ENCODE data around the gene PPP1R13L.
"Not testable (repeated sequence)": the region's sequence is repeated elsewhere in the genome, so short reads cannot be mapped to it uniquely, and the experiment has no call there.

Gene PPP1R13L

GRCh38 chr19:45409557-45409920 lies 4.7 kb upstream of the PPP1R13L start:
- no peak for DNase-seq (ENCODE audit: insufficient read length, low spot score)
- no peak for FAIRE-seq

GRCh38 chr19:45408830-45409556 lies 4.1 kb upstream of the PPP1R13L start:
- DNase-seq (ENCODE audit: insufficient read length, low spot score) (no peak), FAIRE-seq (no peak)
- TF ChIP-seq CTCF (IDR thresholded peaks at IDR 0.05; ENCODE audit: insufficient read depth, missing control alignments): no peak

More at GRCh38 chr19:45409557-45409920, 4.7 kb upstream of the PPP1R13L start:
- no peak for TF ChIP-seq CTCF (IDR thresholded peaks at IDR 0.05; ENCODE audit: insufficient read depth, missing control alignments)

- FAIRE-seq (no peak), DNase-seq (ENCODE audit: insufficient read length, low spot score) (no peak)
- no peak for TF ChIP-seq CTCF (IDR thresholded peaks at IDR 0.05; ENCODE audit: insufficient read depth, missing control alignments)
Observed at GRCh38 chr19:45408121-45408520, 3.3 kb upstream of the PPP1R13L start.

- FAIRE-seq: not testable (repeated sequence)
Observed at GRCh38 chr19:45407585-45407984, 2.7 kb upstream of the PPP1R13L start.

GRCh38 chr19:45407091-45407375 lies 2.2 kb upstream of the PPP1R13L start:
- DNase-seq (ENCODE audit: insufficient read length, low spot score): no peak
- FAIRE-seq: no peak
- TF ChIP-seq CTCF (IDR thresholded peaks at IDR 0.05; ENCODE audit: insufficient read depth, missing control alignments): no peak

More at GRCh38 chr19:45407585-45407984, 2.7 kb upstream of the PPP1R13L start:
- not testable (repeated sequence) for DNase-seq (ENCODE audit: insufficient read length, low spot score)

- TF ChIP-seq CTCF (IDR thresholded peaks at IDR 0.05; ENCODE audit: insufficient read depth, missing control alignments): no peak
- FAIRE-seq (no peak), DNase-seq (ENCODE audit: insufficient read length, low spot score) (peak; percentile 97)
Observed at GRCh38 chr19:45406226-45407090, 1.6 kb upstream of the PPP1R13L start, which contains the start of gene POLR1G. Gene POLR1G (plus strand): TSS chr19:45406644. CDS start chr19:45406697, 53 bp downstream.

GRCh38 chr19:45405435-45406225 lies 761 bp upstream of the PPP1R13L start:
- peak; percentile 64 for DNase-seq (ENCODE audit: insufficient read length, low spot score)
- FAIRE-seq: no peak
- no peak for TF ChIP-seq CTCF (IDR thresholded peaks at IDR 0.05; ENCODE audit: insufficient read depth, missing control alignments)

Measured in D721Med (cell line).